ENCODE results near the gene LTBP2. TPM values are rescaled to one million over a fixed set of nuclear protein-coding genes. Genes with fewer than 3 reads are reported as not detected.

Gene LTBP2
- total RNA-seq, 3 donors from 2014 or later, result 1.7 to 10.2 (median 3.0) TPM

GRCh38 chr14:74620923-74621322 lies 8.9 kb upstream of the LTBP2 start:
- DNase-seq (no peak), ATAC-seq (no peak)
- TF ChIP-seq CTCF (IDR thresholded peaks at IDR 0.05), result no peak
- Histone ChIP-seq H3K4me3 (no peak overlapping the region), H3K4me1 (ENCODE audit: low read depth) (peaks cover 20% of the 10 kb centered on the region), H3K9me3 (no peaks in the 10 kb centered on the region), H3K36me3 (ENCODE audit: low read depth) (no peaks in the 10 kb centered on the region)
- intact Hi-C loops (cut with DNase I, micrococcal nuclease), result no loop called here

GRCh38 chr14:74620497-74620921 lies 8.5 kb upstream of the LTBP2 start:
- ATAC-seq, result no peak
- no peak overlapping the region for H3K4me3 ChIP-seq
- no peak for DNase-seq
- no peaks in the 10 kb centered on the region for H3K36me3 ChIP-seq (ENCODE audit: low read depth)
- TF ChIP-seq CTCF (IDR thresholded peaks at IDR 0.05), result no peak
- H3K9me3 ChIP-seq, result no peaks in the 10 kb centered on the region
- H3K4me1 ChIP-seq (ENCODE audit: low read depth), result peaks cover 20% of the 10 kb centered on the region
- intact Hi-C loops (cut with DNase I, micrococcal nuclease), result no loop called here

- no peak for TF ChIP-seq CTCF (IDR thresholded peaks at IDR 0.05)
- peak; percentile 50 for ATAC-seq
- Histone ChIP-seq H3K4me3 (no peak overlapping the region), H3K4me1 (ENCODE audit: low read depth) (peaks cover 20% of the 10 kb centered on the region), H3K36me3 (ENCODE audit: low read depth) (no peaks in the 10 kb centered on the region), H3K9me3 (no peaks in the 10 kb centered on the region)
- intact Hi-C loops (cut with DNase I, micrococcal nuclease), result loop anchor here in 1 of 2 donors (10.0 kb wide), 1 partner anchor 175 kb away; no protein-coding TSS in a partner anchor
- peak; percentile 44 to 77 (median 59) for DNase-seq
Observed at GRCh38 chr14:74619672-74620131, 7.7 kb upstream of the LTBP2 start.

- H3K36me3 ChIP-seq (ENCODE audit: low read depth), result no peaks in the 10 kb centered on the region
- ATAC-seq (peak; percentile 74), DNase-seq (peak in 1 of 3 donors; percentile 73)
- TF ChIP-seq CTCF (IDR thresholded peaks at IDR 0.05), result no peak
- H3K4me1 ChIP-seq (ENCODE audit: low read depth), result peaks cover 20% of the 10 kb centered on the region
- no peaks in the 10 kb centered on the region for H3K9me3 ChIP-seq
- intact Hi-C loops (cut with DNase I, micrococcal nuclease), result loop anchor here in 1 of 2 donors (10.0 kb wide), 1 partner anchor 176 kb away; no protein-coding TSS in a partner anchor
- H3K4me3 ChIP-seq, result no peak overlapping the region
Observed at GRCh38 chr14:74618078-74618952, 6.3 kb upstream of the LTBP2 start.

- no peaks in the 10 kb centered on the region for H3K9me3 ChIP-seq
- DNase-seq (no peak), ATAC-seq (no peak)
- intact Hi-C loops (cut with DNase I, micrococcal nuclease), result loop anchor here in 1 of 2 donors (10.0 kb wide), 1 partner anchor 178 kb away; no protein-coding TSS in a partner anchor
- no peak overlapping the region for H3K4me3 ChIP-seq
- H3K36me3 ChIP-seq (ENCODE audit: low read depth), result no peaks in the 10 kb centered on the region
- no peak for TF ChIP-seq CTCF (IDR thresholded peaks at IDR 0.05)
- H3K4me1 ChIP-seq (ENCODE audit: low read depth), result peaks cover 21% of the 10 kb centered on the region
Observed at GRCh38 chr14:74616996-74617700, 5.1 kb upstream of the LTBP2 start.

All from mucosa of descending colon (tissue), 3 donors.